ENCODE measurements around the gene SPATC1L.

SPATC1L gene

GRCh38 chr21:46160907-46161632, 23.2 kb downstream of the SPATC1L start:
- FAIRE-seq = no peak

GRCh38 chr21:46160657-46160906, 23.7 kb downstream of the SPATC1L start:
- no peak for FAIRE-seq

- FAIRE-seq = no peak
Measured at GRCh38 chr21:46159841-46160656, 24.2 kb downstream of the SPATC1L start.

GRCh38 chr21:46159390-46159789, 24.9 kb downstream of the SPATC1L start:
- no peak for FAIRE-seq

- no peak for FAIRE-seq
Measured at GRCh38 chr21:46158666-46159300, 25.5 kb downstream of the SPATC1L start.

- FAIRE-seq = no peak
Measured at GRCh38 chr21:46157987-46158451, 26.2 kb downstream of the SPATC1L start.

- FAIRE-seq = no peak
Measured at GRCh38 chr21:46157396-46157986, 26.8 kb downstream of the SPATC1L start.

- FAIRE-seq = no peak
Measured at GRCh38 chr21:46156678-46157077, 27.6 kb downstream of the SPATC1L start.

GRCh38 chr21:46156378-46156645, 27.9 kb downstream of the SPATC1L start:
- no peak for FAIRE-seq

- FAIRE-seq = no peak
Measured at GRCh38 chr21:46155514-46156377, 28.5 kb downstream of the SPATC1L start, which contains the start of gene FTCD. TSS of gene FTCD (minus strand) at chr21:46155579. CDS start at chr21:46155523, 56 bp downstream.

GRCh38 chr21:46154955-46155513, 29.2 kb downstream of the SPATC1L start:
- FAIRE-seq = no peak

- FAIRE-seq = no peak
Measured at GRCh38 chr21:46154155-46154954, 29.9 kb downstream of the SPATC1L start.

- no peak for FAIRE-seq
Measured at GRCh38 chr21:46153247-46154154, 30.8 kb downstream of the SPATC1L start.

- no peak for FAIRE-seq
Measured at GRCh38 chr21:46152927-46153246, 31.4 kb downstream of the SPATC1L start.

- FAIRE-seq = no peak
Measured at GRCh38 chr21:46151989-46152926, 32.0 kb downstream of the SPATC1L start.

- no peak for FAIRE-seq
Measured at GRCh38 chr21:46151261-46151988, 32.8 kb downstream of the SPATC1L start.

- FAIRE-seq = no peak
Measured at GRCh38 chr21:46150491-46151121, 33.7 kb downstream of the SPATC1L start.

- no peak for FAIRE-seq
Measured at GRCh38 chr21:46150073-46150472, 34.2 kb downstream of the SPATC1L start.

Data from TTC549 (cell line).